SK-N-SH treated with all-trans-retinoic acid at 6 μM for 48 hours (cell line): ENCODE results near the gene RNGTT.

Experiments
- CREB5 ChIP-seq: fragments of 250-450 bp; sonication (Bioruptor Pico); IDR thresholded peaks from 2 replicates; pipeline ENCODE4 v1.5.1; 2020; ENCODE audit warnings: low read depth, mild to moderate bottlenecking, moderate library complexity
- CSRNP3 ChIP-seq: fragments of 250-450 bp; sonication (Bioruptor Pico); IDR thresholded peaks from 2 replicates; pipeline ENCODE4 v1.5.1; 2021; ENCODE audit warnings: mild to moderate bottlenecking, moderate library complexity
- ISL1 ChIP-seq: fragments of 250-450 bp; sonication (Bioruptor Pico); IDR thresholded peaks from 2 replicates; pipeline ENCODE4 v2.1.2; 2022; ENCODE audit warnings: mild to moderate bottlenecking, moderate library complexity
- PATZ1 ChIP-seq: fragments of 250-450 bp; sonication (Bioruptor Pico); IDR thresholded peaks from 2 replicates; pipeline ENCODE4 v1.8.0; 2020; ENCODE audit warnings: mild to moderate bottlenecking, moderate library complexity, borderline replicate concordance
- POU6F1 ChIP-seq: fragments of 250-450 bp; sonication (Bioruptor Pico); IDR thresholded peaks from 2 replicates; pipeline ENCODE4 v1.8.0; 2021; ENCODE audit warnings: low read depth, mild to moderate bottlenecking, moderate library complexity, borderline replicate concordance
- RARB ChIP-seq: fragments of 250-450 bp; sonication (Bioruptor Pico); IDR thresholded peaks from 2 replicates; pipeline ENCODE4 v1.8.0; 2021; ENCODE audit warnings: mild to moderate bottlenecking, moderate library complexity
- SNAI2 ChIP-seq: fragments of 250-450 bp; sonication (Bioruptor Pico); IDR thresholded peaks from 2 replicates; pipeline ENCODE4 v1.5.0; 2020; ENCODE audit warnings: mild to moderate bottlenecking, moderate library complexity
- ZNF565 ChIP-seq: fragments of 450-650 bp; formaldehyde crosslinking; conservative IDR thresholded peaks from 2 replicates; pipeline ENCODE4 v1.5.0; 2020; ENCODE audit warnings: low read depth, mild to moderate bottlenecking, moderate library complexity
- ZNF70 ChIP-seq: fragments of 450-650 bp; formaldehyde crosslinking; IDR thresholded peaks from 2 replicates; pipeline ENCODE4 v1.5.0; 2020; ENCODE audit warnings: mild to moderate bottlenecking, moderate library complexity
- ZNF8 ChIP-seq: fragments of 450-650 bp; formaldehyde crosslinking; IDR thresholded peaks from 2 replicates; pipeline ENCODE4 v1.5.0; 2020; ENCODE audit warnings: mild to moderate bottlenecking, moderate library complexity

- TF ChIP-seq POU6F1 (CRISPR knock-in tag) (no peak), ZNF70 (CRISPR knock-in tag) (no peak), ZNF565 (CRISPR knock-in tag) (no peak), RARB (CRISPR knock-in tag) (no peak), SNAI2 (CRISPR knock-in tag) (no peak), CREB5 (no peak), ZNF8 (CRISPR knock-in tag) (no peak), ISL1 (no peak), PATZ1 (CRISPR knock-in tag) (no peak), CSRNP3 (CRISPR knock-in tag) (no peak)
Measured at GRCh38 chr6:88864359-88865054, 98.9 kb downstream of the RNGTT start.
